HG03103 (cell line): Measurements from ENCODE around the gene KLHL40.

Source experiments
- ATAC-seq: cut with Tn5 transposase; IDR thresholded peaks from one replicate; pipeline ENCODE4 v1.9.1; 2021; ENCODE audit warnings: low read depth; ENCODE audit not compliant: unreplicated experiment

The KLHL40 gene

GRCh38 chr3:42688016-42688415, 2.7 kb downstream of the KLHL40 start:
- ATAC-seq = no peak

GRCh38 chr3:42688487-42689420, 3.4 kb downstream of the KLHL40 start:
- no peak for ATAC-seq

GRCh38 chr3:42689421-42690014, 4.2 kb downstream of the KLHL40 start:
- ATAC-seq = no peak

- no peak for ATAC-seq
These were observed 4.9 kb downstream of the KLHL40 start for GRCh38 chr3:42690191-42690590.

- ATAC-seq = no peak
These were observed 5.7 kb downstream of the KLHL40 start for GRCh38 chr3:42690766-42691680.

- no peak for ATAC-seq
These were observed 6.7 kb downstream of the KLHL40 start for GRCh38 chr3:42691816-42692666.

- ATAC-seq = no peak
These were observed 7.6 kb downstream of the KLHL40 start for GRCh38 chr3:42692667-42693529.

GRCh38 chr3:42693530-42693930, 8.2 kb downstream of the KLHL40 start:
- ATAC-seq = no peak

GRCh38 chr3:42694366-42694765, 9.0 kb downstream of the KLHL40 start:
- ATAC-seq = no peak

- no peak for ATAC-seq
These were observed 11.3 kb downstream of the KLHL40 start for GRCh38 chr3:42696356-42697288.

GRCh38 chr3:42697289-42698051, 12.1 kb downstream of the KLHL40 start:
- ATAC-seq = no peak

- ATAC-seq = no peak
These were observed 13.0 kb downstream of the KLHL40 start for GRCh38 chr3:42698216-42698910.

- ATAC-seq = no peak
These were observed 13.5 kb downstream of the KLHL40 start for GRCh38 chr3:42698911-42699230.

GRCh38 chr3:42699511-42699971, 14.2 kb downstream of the KLHL40 start:
- no peak for ATAC-seq

- ATAC-seq = no peak
These were observed 15.3 kb downstream of the KLHL40 start for GRCh38 chr3:42700366-42701288.
